ENCODE data around the gene CXCL13.
"Not testable (repeated sequence)": the region's sequence is repeated elsewhere in the genome, so short reads cannot be mapped to it uniquely, and the experiment has no call there.

The CXCL13 gene

GRCh38 chr4:77605210-77605902 lies at the start of gene CXCL13:
TSS of gene CXCL13 (plus strand) at chr4:77605820. CDS start at chr4:77605866, 46 bp downstream.
- DNase-seq, result no peak

- DNase-seq, result no peak
Measured at GRCh38 chr4:77560170-77560569, 45.5 kb upstream of the CXCL13 start.

GRCh38 chr4:77561720-77562119 lies 43.9 kb upstream of the CXCL13 start:
- DNase-seq, result not testable (repeated sequence)

- no peak for DNase-seq
Measured at GRCh38 chr4:77564231-77564630, 41.4 kb upstream of the CXCL13 start.

GRCh38 chr4:77566148-77566547 lies 39.5 kb upstream of the CXCL13 start:
- DNase-seq, result no peak

- no peak for DNase-seq
Measured at GRCh38 chr4:77567549-77567948, 38.1 kb upstream of the CXCL13 start.

GRCh38 chr4:77570508-77571214 lies 35.0 kb upstream of the CXCL13 start:
- not testable (repeated sequence) for DNase-seq

- no peak for DNase-seq
Measured at GRCh38 chr4:77576351-77576750, 29.3 kb upstream of the CXCL13 start.

GRCh38 chr4:77578145-77578544 lies 27.5 kb upstream of the CXCL13 start:
- no peak for DNase-seq

GRCh38 chr4:77579406-77580076 lies 26.1 kb upstream of the CXCL13 start:
- DNase-seq, result no peak

- no peak for DNase-seq
Measured at GRCh38 chr4:77581724-77582123, 23.9 kb upstream of the CXCL13 start.

GRCh38 chr4:77582156-77582555 lies 23.5 kb upstream of the CXCL13 start:
- DNase-seq, result no peak

- DNase-seq, result no peak
Measured at GRCh38 chr4:77582711-77583110, 22.9 kb upstream of the CXCL13 start.

GRCh38 chr4:77586951-77587383 lies 18.7 kb upstream of the CXCL13 start:
- DNase-seq, result peak in 3 of 58 donors; percentile 1 to 22 (median 11)

- no peak for DNase-seq
Measured at GRCh38 chr4:77590482-77590881, 15.1 kb upstream of the CXCL13 start.

- DNase-seq, result no peak
Measured at GRCh38 chr4:77591532-77591931, 14.1 kb upstream of the CXCL13 start.

GRCh38 chr4:77593101-77593500 lies 12.5 kb upstream of the CXCL13 start:
- DNase-seq, result no peak

GRCh38 chr4:77593993-77594392 lies 11.6 kb upstream of the CXCL13 start:
- DNase-seq, result no peak

- no peak for DNase-seq
Measured at GRCh38 chr4:77595364-77595973, 10.2 kb upstream of the CXCL13 start.

- no peak for DNase-seq
Measured at GRCh38 chr4:77599378-77599777, 6.2 kb upstream of the CXCL13 start.

GRCh38 chr4:77600521-77601451 lies 4.8 kb upstream of the CXCL13 start:
- DNase-seq, result peak in 6 of 58 donors; percentile 1 to 15 (median 6)

Measured in anterior cingulate cortex (tissue), 58 donors.